IMR-90 (cell line): ENCODE data around the gene WNT16. TPM values are rescaled to one million over a fixed set of nuclear protein-coding genes. Genes with fewer than 3 reads are reported as not detected.

Source experiments
- ATAC-seq: fragments of 200-7000 bp; cut with Tn5 transposase; 2 replicates; pipeline ENCODE4 v1.9.1; 2020; ENCODE audit warnings: low read depth, mild to moderate bottlenecking, moderate library complexity
- BruUV-seq: library from RNA; stranded (reverse); fragments of 400-500 nt; replicated peaks from 2 replicates; lab custom pipeline; 2021; lab: Mats Ljungman, UMichigan
- CTCF ChIA-PET: fragments of 300-600 bp; formaldehyde crosslinking; extraction: SDS; loops from one replicate; lab custom pipeline; 2021; ENCODE audit warnings: antibody characterized with exemption; lab: Yijun Ruan, JAX
- POLR2A ChIA-PET: fragments of 300-600 bp; sonication (Branson Sonifier 250); formaldehyde crosslinking; loops from one replicate; lab custom pipeline; 2022; ENCODE audit warnings: antibody characterized with exemption; ENCODE audit not compliant: unreplicated experiment; lab: Charles Lee
- DNase-seq: peaks from one replicate; pipeline ENCODE4 v3.0.0; 2013
- H2AFZ ChIP-seq: replicated peaks from 2 replicates; pipeline ENCODE3; 2013; ENCODE audit warnings: low read length, mild to moderate bottlenecking; ENCODE audit not compliant: poor library complexity
- H2AK5ac ChIP-seq: 2 replicates; pipeline ENCODE4 v1.6.1; 2013; ENCODE audit warnings: low read depth, low read length, inconsistent platforms
- H2AK9ac ChIP-seq: replicated peaks from 2 replicates; pipeline ENCODE3; 2013; ENCODE audit warnings: mild to moderate bottlenecking, low read depth, low read length, moderate library complexity; ENCODE audit not compliant: poor library complexity
- H2BK120ac ChIP-seq: 2 replicates; pipeline ENCODE4 v1.6.1; 2013; ENCODE audit warnings: low read depth, low read length, inconsistent platforms
- H2BK15ac ChIP-seq: 3 replicates; pipeline ENCODE4 v1.6.1; 2013; ENCODE audit warnings: low read depth, low read length, inconsistent platforms
- H2BK20ac ChIP-seq: 2 replicates; pipeline ENCODE4 v1.6.1; 2013; ENCODE audit warnings: low read depth, mild to moderate bottlenecking, inconsistent platforms, low read length, moderate library complexity
- H2BK5ac ChIP-seq: 2 replicates; pipeline ENCODE4 v1.6.1; 2013; ENCODE audit warnings: mild to moderate bottlenecking, low read depth, low read length, inconsistent platforms; ENCODE audit not compliant: poor library complexity, severe bottlenecking
- H3K14ac ChIP-seq: replicated peaks from 2 replicates; pipeline ENCODE4 v1.6.1; 2013; ENCODE audit warnings: low read depth, low read length, inconsistent platforms
- H3K18ac ChIP-seq: 2 replicates; pipeline ENCODE4 v1.6.1; 2013; ENCODE audit warnings: low read depth, low read length, control low read depth
- H3K23ac ChIP-seq: 2 replicates; pipeline ENCODE4 v1.6.1; 2013; ENCODE audit warnings: low read depth, low read length, inconsistent platforms
- H3K27ac ChIP-seq: 2 replicates; pipeline ENCODE4 v1.5.1; 2013; ENCODE audit warnings: mild to moderate bottlenecking, control low read depth, low read length; ENCODE audit not compliant: insufficient read depth
- H3K27me3 ChIP-seq: 2 replicates; pipeline ENCODE4 v1.6.1; 2013; ENCODE audit warnings: low read length; ENCODE audit not compliant: control insufficient read depth, insufficient read depth
- H3K36me3 ChIP-seq: 2 replicates; pipeline ENCODE4 v1.6.1; 2013; ENCODE audit warnings: low read length, mixed read lengths; ENCODE audit not compliant: control insufficient read depth, insufficient read depth
- H3K4ac ChIP-seq: 2 replicates; pipeline ENCODE4 v1.6.1; 2013; ENCODE audit warnings: low read depth, low read length, inconsistent platforms
- H3K4me1 ChIP-seq: 2 replicates; pipeline ENCODE4 v1.6.1; 2013; ENCODE audit warnings: low read length, mixed read lengths; ENCODE audit not compliant: control insufficient read depth, insufficient read depth
- H3K4me2 ChIP-seq: 2 replicates; pipeline ENCODE4 v1.6.1; 2013; ENCODE audit warnings: low read depth, mild to moderate bottlenecking, control low read depth, low read length, moderate library complexity
- H3K4me3 ChIP-seq: 2 replicates; pipeline ENCODE4 v1.5.1; 2013; ENCODE audit warnings: low read depth, mild to moderate bottlenecking, control low read depth, low read length, moderate library complexity; ENCODE audit not compliant: insufficient read depth
- H3K56ac ChIP-seq: 2 replicates; pipeline ENCODE4 v1.6.1; 2013; ENCODE audit warnings: low read length, inconsistent platforms; ENCODE audit not compliant: insufficient read depth; ENCODE audit errors: extremely low read depth
- H3K79me1 ChIP-seq, 2 experiments: 2 replicates each; pipeline ENCODE4 v1.6.1; 2013; ENCODE audit warnings: low read length in 2 of 2, inconsistent platforms in 1 of 2, low read depth in 1 of 2
- H3K9ac ChIP-seq: 2 replicates; pipeline ENCODE4 v1.6.1; 2013; ENCODE audit warnings: low read depth, low read length, control low read depth
- H3K9me1 ChIP-seq: 2 replicates; pipeline ENCODE4 v1.6.1; 2013; ENCODE audit warnings: low read length, inconsistent platforms; ENCODE audit not compliant: insufficient read depth
- H3K9me3 ChIP-seq: 2 replicates; pipeline ENCODE4 v1.6.1; 2013; ENCODE audit warnings: low read length; ENCODE audit not compliant: control insufficient read depth, insufficient read depth
- H4K20me1 ChIP-seq: 2 replicates; pipeline ENCODE4 v1.6.1; 2013; ENCODE audit warnings: low read length, inconsistent platforms; ENCODE audit not compliant: insufficient read depth
- H4K5ac ChIP-seq: 2 replicates; pipeline ENCODE4 v1.6.1; 2013; ENCODE audit warnings: mild to moderate bottlenecking, low read depth, low read length, control low read depth
- H4K8ac ChIP-seq, 2 experiments: 2 replicates each; pipeline ENCODE4 v1.6.1; 2013; ENCODE audit warnings: low read depth in 2 of 2, low read length in 2 of 2, control low read depth in 1 of 2, inconsistent platforms in 1 of 2
- H4K91ac ChIP-seq: 2 replicates; pipeline ENCODE4 v1.6.1; 2013; ENCODE audit warnings: low read depth, low read length, inconsistent platforms; ENCODE audit not compliant: insufficient read depth
- BHLHE40 ChIP-seq: fragments of 150-350 bp; IDR thresholded peaks from 2 replicates; pipeline ENCODE4 v1.6.1; 2016; ENCODE audit warnings: mild to moderate bottlenecking, low read depth, low read length
- CEBPB ChIP-seq: IDR thresholded peaks from 2 replicates; pipeline ENCODE4 v1.6.1; 2012; ENCODE audit warnings: low read depth, low read length, improper control_type of control experiment
- CHD1 ChIP-seq: IDR thresholded peaks from 2 replicates; pipeline ENCODE4 v1.6.1; 2012; ENCODE audit warnings: low read depth, low read length, improper control_type of control experiment
- ELK1 ChIP-seq: fragments of 150-350 bp; IDR thresholded peaks from 2 replicates; pipeline ENCODE4 v1.6.1; 2016; ENCODE audit warnings: low read depth, mild to moderate bottlenecking, low read length, moderate library complexity, borderline replicate concordance
- FOS ChIP-seq: fragments of 150-350 bp; IDR thresholded peaks from 2 replicates; pipeline ENCODE4 v1.6.1; 2016; ENCODE audit warnings: low read depth, low read length
- MAFK ChIP-seq: IDR thresholded peaks from 2 replicates; pipeline ENCODE4 v1.6.1; 2012; ENCODE audit warnings: low read depth, low read length, improper control_type of control experiment
- MAZ ChIP-seq: IDR thresholded peaks from 2 replicates; pipeline ENCODE4 v1.6.1; 2012; ENCODE audit warnings: low read depth, mild to moderate bottlenecking, low read length, improper control_type of control experiment, moderate library complexity, borderline replicate concordance
- MXI1 ChIP-seq: IDR thresholded peaks from 2 replicates; pipeline ENCODE4 v1.6.1; 2012; ENCODE audit warnings: low read depth, mild to moderate bottlenecking, low read length, moderate library complexity, borderline replicate concordance
- NFE2L2 ChIP-seq: fragments of 150-350 bp; IDR thresholded peaks from 2 replicates; pipeline ENCODE4 v1.6.1; 2016; ENCODE audit warnings: low read depth, mild to moderate bottlenecking, low read length
- POLR2A ChIP-seq: IDR thresholded peaks from 2 replicates; pipeline ENCODE4 v1.6.1; 2012; ENCODE audit warnings: mild to moderate bottlenecking, low read depth, low read length
- RAD21 ChIP-seq: IDR thresholded peaks from 2 replicates; pipeline ENCODE4 v1.6.1; 2012; ENCODE audit warnings: low read length, improper control_type of control experiment
- RCOR1 ChIP-seq: IDR thresholded peaks from 2 replicates; pipeline ENCODE4 v1.6.1; 2012; ENCODE audit warnings: mild to moderate bottlenecking, low read length, improper control_type of control experiment; ENCODE audit not compliant: insufficient replicate concordance
- RFX5 ChIP-seq: IDR thresholded peaks from 2 replicates; pipeline ENCODE4 v1.8.0; 2012; ENCODE audit warnings: low read depth, mild to moderate bottlenecking, low read length, moderate library complexity
- SMC3 ChIP-seq: fragments of 150-350 bp; IDR thresholded peaks from 2 replicates; pipeline ENCODE4 v1.6.1; 2016; ENCODE audit warnings: low read depth, mild to moderate bottlenecking, antibody characterized with exemption, low read length, moderate library complexity
- USF2 ChIP-seq: fragments of 150-350 bp; IDR thresholded peaks from 2 replicates; pipeline ENCODE4 v1.6.1; 2017; ENCODE audit warnings: mild to moderate bottlenecking, antibody characterized with exemption, low read length, low read depth
- WGBS, 2 experiments: methylation state at CpG; one replicate each; pipeline versions ENCODE4 v1.1.5 to v1.1.7; 2013; ENCODE audit warnings: missing lambda C conversion rate in 2 of 2; ENCODE audit not compliant: insufficient read length in 1 of 2; ENCODE audit errors: extremely low coverage in 2 of 2; 5-methylcytosine and 5-hydroxymethylcytosine counted together
- dilution Hi-C: fragments of 300-500 bp; cut with HindIII; formaldehyde crosslinking; loops from one replicate; pipeline ENCODE4 v1.14.3; 2018; ENCODE audit warnings: low sequenced_read_pairs; ENCODE audit not compliant: unreplicated experiment
- in situ Hi-C: fragments of 300-500 bp; cut with MboI; formaldehyde crosslinking; loops from 3 replicates; pipeline ENCODE4 v1.14.3; 2019; ENCODE audit warnings: low sequenced_read_pairs, inconsistent platforms, mixed read lengths
- intact Hi-C: fragments of 100-400 bp; cut with micrococcal nuclease; formaldehyde crosslinking; loops from 2 replicates; pipeline ENCODE4 v1.10.0; 2022
- polyA plus RNA-seq, 3 experiments: library from polyadenylated mRNA; depleted of rRNA; stranded (reverse); fragments of >200 nt; gene quantifications; 2 replicates each; pipeline ENCODE4 v1.2.3, GENCODE V29; 2012; ENCODE audit warnings: low replicate concordance in 1 of 3
- total RNA-seq: library from RNA; depleted of rRNA; stranded (reverse); fragments of >200 nt; gene quantifications from 2 replicates; pipeline ENCODE4 v1.2.3, GENCODE V29; 2012
- TF ChIP-seq, protein P1 (sequence below): conservative IDR thresholded peaks from 2 replicates; pipeline ENCODE4 v1.5.1; 2012; ENCODE audit warnings: mild to moderate bottlenecking, low read depth, low read length, improper control_type of control experiment

WNT16 gene
- total and polyA plus RNA-seq, 2 of the 4 experiments (the other 2 are of a cell fraction): 0.68 to 1.1 TPM

- Histone ChIP-seq H2BK15ac (no peak overlapping the region), H3K18ac (no peak overlapping the region), H4K5ac (no peak overlapping the region), H3K4ac (no peak overlapping the region), H3K9me3 (no peaks in the 10 kb centered on the region), H3K36me3 (no peaks in the 10 kb centered on the region; the same call in 1 of the 2 replicates), H2BK5ac (no peak overlapping the region), H3K4me2 (no peak overlapping the region), H2AK9ac (no peak overlapping the region), H2BK20ac (no peak overlapping the region), H2AK5ac (no peak overlapping the region), H2BK120ac (no peak overlapping the region), H4K91ac (no peak overlapping the region), H3K9ac (no peak overlapping the region), H4K8ac (no peak overlapping the region), H3K56ac (no peak overlapping the region), H3K27me3 (peaks cover 10% of the 10 kb centered on the region; the same call in 1 of the 2 replicates), H3K9me1 (peaks cover 4% of the 10 kb centered on the region), H3K79me1 (peaks cover 0 to 4% of the 10 kb centered on the region in 2 experiments; a peak in 1 of 4 replicates), H3K4me3 (no peak overlapping the region), H2AFZ (no peak overlapping the region), H3K27ac (no peak overlapping the region), H3K23ac (no peak overlapping the region), H3K4me1 (no peaks in the 10 kb centered on the region; the same call in 1 of the 2 replicates), H4K20me1 (no peaks in the 10 kb centered on the region), H3K14ac (no peak overlapping the region)
- dilution Hi-C loops (no loop called here), intact Hi-C loops (loop anchor here (10.0 kb wide), 1 partner anchor 530 kb away; no protein-coding TSS in a partner anchor), in situ Hi-C loops (loop anchor here (25.0 kb wide), 2 partner anchors 197 to 347 kb away; partner anchors contain the start of gene CPED1)
- ChIA-PET POLR2A (no interaction called here), CTCF (no interaction called here)
- DNase-seq: no peak
- no CpG with 5 or more reads among the region's 4 CpGs for WGBS, 2 experiments
- no TSS peak for BruUV-seq
- no peak for TF ChIP-seq SMC3
- no peak for TF ChIP-seq FOS
- TF ChIP-seq NFE2L2: no peak
- TF ChIP-seq POLR2A: no peak
- no peak for TF ChIP-seq MAZ
- no peak for TF ChIP-seq CEBPB
- TF ChIP-seq CHD1: no peak
- TF ChIP-seq RFX5: no peak
- TF ChIP-seq RAD21: no peak
- TF ChIP-seq MXI1: no peak
- TF ChIP-seq, protein P1, sequence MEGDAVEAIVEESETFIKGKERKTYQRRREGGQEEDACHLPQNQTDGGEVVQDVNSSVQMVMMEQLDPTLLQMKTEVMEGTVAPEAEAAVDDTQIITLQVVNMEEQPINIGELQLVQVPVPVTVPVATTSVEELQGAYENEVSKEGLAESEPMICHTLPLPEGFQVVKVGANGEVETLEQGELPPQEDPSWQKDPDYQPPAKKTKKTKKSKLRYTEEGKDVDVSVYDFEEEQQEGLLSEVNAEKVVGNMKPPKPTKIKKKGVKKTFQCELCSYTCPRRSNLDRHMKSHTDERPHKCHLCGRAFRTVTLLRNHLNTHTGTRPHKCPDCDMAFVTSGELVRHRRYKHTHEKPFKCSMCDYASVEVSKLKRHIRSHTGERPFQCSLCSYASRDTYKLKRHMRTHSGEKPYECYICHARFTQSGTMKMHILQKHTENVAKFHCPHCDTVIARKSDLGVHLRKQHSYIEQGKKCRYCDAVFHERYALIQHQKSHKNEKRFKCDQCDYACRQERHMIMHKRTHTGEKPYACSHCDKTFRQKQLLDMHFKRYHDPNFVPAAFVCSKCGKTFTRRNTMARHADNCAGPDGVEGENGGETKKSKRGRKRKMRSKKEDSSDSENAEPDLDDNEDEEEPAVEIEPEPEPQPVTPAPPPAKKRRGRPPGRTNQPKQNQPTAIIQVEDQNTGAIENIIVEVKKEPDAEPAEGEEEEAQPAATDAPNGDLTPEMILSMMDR: no peak
- no peak for TF ChIP-seq MAFK
- TF ChIP-seq RCOR1: no peak
- no peak for TF ChIP-seq BHLHE40
- no peak for TF ChIP-seq ELK1
- no peak for TF ChIP-seq USF2
- ATAC-seq: no peak
These were observed 5.6 kb downstream of the WNT16 start for GRCh38 chr7:121334376-121334775.
